ENCODE results near the gene ALG2.

- TF ChIP-seq CTCF (IDR thresholded peaks at IDR 0.05): no peak
- no peak for TF ChIP-seq POLR2A (IDR thresholded peaks at IDR 0.05)
Observed at GRCh38 chr9:99244344-99245260, 22.9 kb upstream of the ALG2 start.
